HepG2 (cell line): Measurements from ENCODE around the gene STKLD1. TPM values are rescaled to one million over a fixed set of nuclear protein-coding genes. Genes with fewer than 3 reads are reported as not detected.

Experiments used
- ATAC-seq: fragments of 200-7000 bp; cut with Tn5 transposase; 3 replicates; pipeline ENCODE4 v1.9.1; 2020; ENCODE audit warnings: mild to moderate bottlenecking, moderate library complexity
- BruUV-seq: library from RNA; stranded (reverse); fragments of 400-500 nt; replicated peaks from 2 replicates; lab custom pipeline; 2021; lab: Mats Ljungman, UMichigan
- CTCF ChIA-PET: fragments of 300-600 bp; formaldehyde crosslinking; extraction: SDS; loops from one replicate; lab custom pipeline; 2021; ENCODE audit warnings: low total read pairs, inconsistent platforms, low intra/inter-chr PET ratio; lab: Yijun Ruan, JAX
- POLR2A ChIA-PET: fragments of 350-600 bp; sonication (Branson Sonifier 250); formaldehyde crosslinking; loops from one replicate; lab custom pipeline; 2020; ENCODE audit warnings: antibody characterized with exemption, inconsistent platforms; lab: Yijun Ruan, JAX
- DNase-seq: peaks from one replicate; pipeline ENCODE4 v3.0.0-alpha.2; 2015; ENCODE audit warnings: low spot score
- FAIRE-seq: peaks from 3 replicates; lab custom pipeline; 2011; peaks lifted over from hg19 to GRCh38; lab: Jason Lieb, UNC
- H2AFZ ChIP-seq: one replicate; pipeline ENCODE4 v1.6.1; 2011; ENCODE audit warnings: low read length, inconsistent platforms
- H3K27ac ChIP-seq: fragments of 300-600 bp; 3 replicates; pipeline ENCODE4 v1.8.0; 2011; ENCODE audit warnings: mixed run types, mild to moderate bottlenecking, mixed read lengths, low read length, inconsistent platforms; ENCODE audit not compliant: insufficient read depth; ENCODE audit errors: extremely low read length
- H3K27me3 ChIP-seq, 2 experiments: fragments of 200-600 bp in 1 of 2; 2 replicates in 1 of 2; 3 replicates in 1 of 2; pipeline versions ENCODE4 v1.6.0 to v1.8.0; 2011; ENCODE audit warnings: low read length in 2 of 2, mild to moderate bottlenecking in 2 of 2, moderate library complexity in 2 of 2, inconsistent platforms in 1 of 2; ENCODE audit not compliant: insufficient read depth in 2 of 2, control insufficient read depth in 1 of 2
- H3K36me3 ChIP-seq, 2 experiments: fragments of 200-600 bp in 1 of 2; replicated peaks in 1 of 2; 2 replicates in 1 of 2; 3 replicates in 1 of 2; pipeline versions ENCODE4 v1.5.1 to v1.8.0; 2011; ENCODE audit warnings: low read length in 2 of 2, inconsistent platforms in 1 of 2; ENCODE audit not compliant: insufficient read depth in 2 of 2, control insufficient read depth in 1 of 2
- H3K4me1 ChIP-seq: 2 replicates; pipeline ENCODE4 v1.5.1; 2012; ENCODE audit warnings: low read length, inconsistent platforms; ENCODE audit not compliant: insufficient read depth
- H3K4me2 ChIP-seq: 2 replicates; pipeline ENCODE4 v1.6.0; 2011; ENCODE audit warnings: low read depth, low read length, inconsistent platforms
- H3K4me3 ChIP-seq, 3 experiments: fragments of 200-600 bp in 1 of 3; sonication (generic), shearing (Covaris generic) in 1 of 3; replicated peaks in 1 of 3; 2 replicates each; pipeline ENCODE4 v1.5.1; 2011 to 2016; ENCODE audit warnings: low read length in 3 of 3, inconsistent platforms in 2 of 3, low read depth in 2 of 3, mild to moderate bottlenecking in 2 of 3, control low read depth in 1 of 3, mixed read lengths in 1 of 3; ENCODE audit not compliant: insufficient read depth in 1 of 3
- H3K79me2 ChIP-seq: one replicate; pipeline ENCODE4 v1.6.1; 2011; ENCODE audit warnings: low read length, inconsistent platforms; ENCODE audit not compliant: insufficient read depth
- H3K9ac ChIP-seq: 2 replicates; pipeline ENCODE4 v1.6.0; 2011; ENCODE audit warnings: mild to moderate bottlenecking, low read depth, low read length, inconsistent platforms; ENCODE audit not compliant: insufficient read depth
- H3K9me3 ChIP-seq: 2 replicates; pipeline ENCODE4 v1.5.1; 2012; ENCODE audit warnings: mild to moderate bottlenecking, low read length
- H4K20me1 ChIP-seq: 2 replicates; pipeline ENCODE4 v1.6.0; 2011; ENCODE audit warnings: inconsistent platforms, mild to moderate bottlenecking, low read length, moderate library complexity; ENCODE audit not compliant: insufficient read depth
- GZF1 ChIP-seq: sonication (generic); formaldehyde crosslinking; IDR thresholded peaks from 2 replicates; pipeline ENCODE4 v1.5.1; 2020; ENCODE audit warnings: mild to moderate bottlenecking, missing genetic modification reagents
- HNF4A ChIP-seq: sonication (generic); formaldehyde crosslinking; IDR thresholded peaks from 2 replicates; pipeline ENCODE4 v1.4.0; 2020; ENCODE audit warnings: missing genetic modification reagents
- KAT2B ChIP-seq: fragments of 150-350 bp; IDR thresholded peaks from 2 replicates; pipeline ENCODE4 v1.6.1; 2014; ENCODE audit warnings: low read depth, low read length, borderline replicate concordance
- KLF13 ChIP-seq: sonication (generic); formaldehyde crosslinking; IDR thresholded peaks from 2 replicates; pipeline ENCODE4 v1.4.0; 2020; ENCODE audit warnings: mild to moderate bottlenecking, missing genetic modification reagents
- NR2F2 ChIP-seq: IDR thresholded peaks from 2 replicates; pipeline ENCODE4 v1.6.1; 2012; ENCODE audit warnings: low read depth, inconsistent platforms, borderline replicate concordance
- STAT5B ChIP-seq: sonication (generic); formaldehyde crosslinking; IDR thresholded peaks from 2 replicates; pipeline ENCODE4 v1.4.0; 2020; ENCODE audit warnings: missing genetic modification reagents
- ZFYVE20 ChIP-seq: sonication (generic); formaldehyde crosslinking; IDR thresholded peaks from 2 replicates; pipeline ENCODE4 v1.8.0; 2023; ENCODE audit warnings: low read depth, mild to moderate bottlenecking, moderate library complexity, missing genetic modification reagents, borderline replicate concordance
- ZNF337 ChIP-seq: sonication (generic); formaldehyde crosslinking; IDR thresholded peaks from 2 replicates; pipeline ENCODE4 v1.5.1; 2020; ENCODE audit warnings: missing genetic modification reagents, low read depth, mild to moderate bottlenecking, borderline replicate concordance
- ZNF607 ChIP-seq: sonication (generic); formaldehyde crosslinking; IDR thresholded peaks from 2 replicates; pipeline ENCODE4 v1.5.1; 2020; ENCODE audit warnings: missing genetic modification reagents, mild to moderate bottlenecking, borderline replicate concordance
- ZNF629 ChIP-seq: sonication (generic); formaldehyde crosslinking; conservative IDR thresholded peaks from 2 replicates; pipeline ENCODE4 v1.5.0; 2020; ENCODE audit warnings: missing genetic modification reagents
- WGBS: methylation state at CpG from one replicate; pipeline ENCODE4 v1.1.6; 2017; ENCODE audit warnings: low lambda C conversion rate; 5-methylcytosine and 5-hydroxymethylcytosine counted together
- in situ Hi-C: cut with HindIII; loops from 2 replicates; pipeline ENCODE4 v1.10.0; 2017; ENCODE audit warnings: low pct_unique_long_range_greater_than_20kb; ENCODE audit not compliant: extremely low pct_ligation_motif_present
- intact Hi-C: fragments of 100-400 bp; cut with micrococcal nuclease; formaldehyde crosslinking; loops from one replicate; pipeline ENCODE4 v1.10.0; 2022; ENCODE audit not compliant: unreplicated experiment
- polyA plus RNA-seq, 8 experiments: library from polyadenylated mRNA; depleted of rRNA in 3 of 8; stranded (reverse) in 7 of 8; unstranded in 1 of 8; fragments of >200 nt; fragmentation: Illumina TruSeq in 4 of 8; extraction: Trizol in 4 of 8; gene quantifications; 2 replicates each; pipeline versions ENCODE4 v1.2.1 to v1.2.3, GENCODE V29; 2011 to 2016; ENCODE audit warnings: low read depth in 4 of 8, missing spikeins in 1 of 8, mixed read lengths in 1 of 8; ENCODE audit not compliant: insufficient read depth in 1 of 8
- total RNA-seq, 5 experiments: library from RNA; depleted of rRNA; stranded (reverse); fragments of >200 nt; fragmentation: Illumina TruSeq; extraction: Trizol; gene quantifications; 2 replicates each; pipeline ENCODE4 v1.2.3, GENCODE V29; 2016; ENCODE audit warnings: low read depth in 1 of 5
- TF ChIP-seq, protein P1 (sequence below): sonication (generic); formaldehyde crosslinking; IDR thresholded peaks from 2 replicates; pipeline ENCODE4 v1.5.0; 2020; ENCODE audit warnings: missing genetic modification reagents
- TF ChIP-seq, protein P2 (sequence below): sonication (generic); formaldehyde crosslinking; IDR thresholded peaks from 2 replicates; pipeline ENCODE4 v1.4.0; 2020; ENCODE audit warnings: missing genetic modification reagents

The STKLD1 gene
- total and polyA plus RNA-seq, 2 of the 13 experiments (the other 11 are each of a cell fraction or from before 2014, with no cell fraction given): 1.5 to 2.2 TPM

DNA sequence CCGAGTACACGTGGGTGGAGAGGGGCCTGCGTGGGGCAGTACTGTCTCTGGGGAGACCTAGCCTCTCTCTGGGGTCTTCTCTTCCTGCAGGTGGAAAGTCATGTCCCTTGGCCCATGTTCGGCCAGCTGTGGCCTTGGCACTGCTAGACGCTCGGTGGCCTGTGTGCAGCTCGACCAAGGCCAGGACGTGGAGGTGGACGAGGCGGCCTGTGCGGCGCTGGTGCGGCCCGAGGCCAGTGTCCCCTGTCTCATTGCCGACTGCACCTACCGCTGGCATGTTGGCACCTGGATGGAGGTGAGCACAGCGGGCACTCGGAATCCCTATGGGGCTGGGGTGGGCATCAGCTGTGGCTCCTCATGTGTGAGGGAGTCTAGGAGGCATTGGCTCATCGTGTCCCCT is 78.2 kb downstream of the STKLD1 start:
- FAIRE-seq (no peak), ATAC-seq (no peak), DNase-seq (no peak)
- intact Hi-C loops (no loop called here), in situ Hi-C loops (no loop called here)
- no peaks in the 10 kb centered on the region for H3K36me3 ChIP-seq
- H2AFZ ChIP-seq: no peak overlapping the region
- no peak overlapping the region for H3K4me2 ChIP-seq
- H3K27ac ChIP-seq: no peak overlapping the region
- no peaks in the 10 kb centered on the region for H3K79me2 ChIP-seq
- WGBS: 70% methylated on average over 3 of the region's 19 CpGs
- ChIA-PET POLR2A (no interaction called here), CTCF (no interaction called here)
- no peaks in the 10 kb centered on the region for H3K27me3 ChIP-seq
- no peak overlapping the region for H3K4me3 ChIP-seq
- H3K4me1 ChIP-seq: peaks cover 38% of the 10 kb centered on the region
- no peaks in the 10 kb centered on the region for H4K20me1 ChIP-seq
- no peak overlapping the region for H3K9ac ChIP-seq
- TF ChIP-seq STAT5B (CRISPR knock-in tag) (no peak), KAT2B (no peak), GZF1 (CRISPR knock-in tag) (no peak), ZFYVE20 (CRISPR knock-in tag) (no peak), NR2F2 (no peak), ZNF607 (CRISPR knock-in tag) (no peak), ZNF337 (no peak), HNF4A (CRISPR knock-in tag) (no peak), KLF13 (CRISPR knock-in tag) (no peak), ZNF629 (no peak)
- TF ChIP-seq, protein P1, sequence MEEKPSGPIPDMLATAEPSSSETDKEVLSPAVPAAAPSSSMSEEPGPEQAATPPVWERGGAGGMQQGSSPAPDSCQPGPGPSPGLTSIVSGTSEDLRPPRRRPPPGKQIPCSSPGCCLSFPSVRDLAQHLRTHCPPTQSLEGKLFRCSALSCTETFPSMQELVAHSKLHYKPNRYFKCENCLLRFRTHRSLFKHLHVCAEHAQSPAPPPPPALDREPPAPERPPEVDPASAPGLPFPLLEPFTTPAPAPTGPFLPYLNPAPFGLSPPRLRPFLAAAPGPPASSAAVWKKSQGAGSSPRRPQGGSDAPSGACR (CRISPR knock-in tag): no peak
- TF ChIP-seq, protein P2, sequence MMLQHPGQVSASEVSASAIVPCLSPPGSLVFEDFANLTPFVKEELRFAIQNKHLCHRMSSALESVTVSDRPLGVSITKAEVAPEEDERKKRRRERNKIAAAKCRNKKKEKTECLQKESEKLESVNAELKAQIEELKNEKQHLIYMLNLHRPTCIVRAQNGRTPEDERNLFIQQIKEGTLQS: no peak
- H3K9me3 ChIP-seq: no peaks in the 10 kb centered on the region
- no TSS peak for BruUV-seq
